Measurements from ENCODE around the gene MZF1. TPM values are rescaled to one million over a fixed set of nuclear protein-coding genes. Genes with fewer than 3 reads are reported as not detected.
A peak's percentile ranks its signal among the peaks of the same experiment; 100 is the strongest.

MZF1 gene
- total and polyA plus RNA-seq, 9 of the 15 experiments (the other 6 are each of a cell fraction or from before 2014, with no cell fraction given) = 0.31 to 29.3 (median 11.5) TPM

- TF ChIP-seq JUNB (CRISPR knock-in tag; conservative IDR thresholded peaks at IDR 0.05) (no peak), ZKSCAN1 (IDR thresholded peaks at IDR 0.05; ENCODE audit: low read depth, low read length) (0 out of 2 replicates have a peak, but pooled peaks have one; percentile 23), SIN3A (IDR thresholded peaks at IDR 0.05; ENCODE audit: borderline replicate concordance in 2 of 2, control insufficient read depth in 1 of 2, low read depth in 2 of 2, low read length in 2 of 2) (peak in 1 of 2 experiments; percentile 43; a peak in 1 of 4 replicates), CHD2 (IDR thresholded peaks at IDR 0.05; ENCODE audit: low read depth, low read length) (no peak), SAP30 (IDR thresholded peaks at IDR 0.05; ENCODE audit: borderline replicate concordance, insufficient read depth, low read depth, low read length, poor library complexity, severe bottlenecking) (peak; percentile 68), STAT5A (IDR thresholded peaks at IDR 0.05; ENCODE audit: borderline replicate concordance, low read length) (no peak), ATF3 (IDR thresholded peaks at IDR 0.05) (peak; percentile 81), ATF3 (CRISPR knock-in tag; conservative IDR thresholded peaks at IDR 0.05) (peak; percentile 55; the same call in 1 of the 2 replicates), EHMT2 (IDR thresholded peaks at IDR 0.05) (no peak), LCOR (CRISPR knock-in tag; IDR thresholded peaks at IDR 0.05) (peak; percentile 65; the same call in 1 of the 2 replicates), MEF2A (IDR thresholded peaks at IDR 0.05; ENCODE audit: control insufficient read depth, low read depth, low read length) (no peak), HMGN3 (IDR thresholded peaks at IDR 0.05; ENCODE audit: borderline replicate concordance, extremely low read depth, insufficient read length, low read depth, low read length) (peak; percentile 76), POLR3A (IDR thresholded peaks at IDR 0.05; ENCODE audit: borderline replicate concordance, extremely low read depth, insufficient read depth, insufficient read length) (no peak), ZNF644 (tag; IDR thresholded peaks at IDR 0.05; ENCODE audit: low read depth) (no peak), KHSRP (IDR thresholded peaks at IDR 0.05) (no peak), ZNF280A (IDR thresholded peaks at IDR 0.05; ENCODE audit: low read depth, partially characterized antibody) (no peak), TBL1XR1 (IDR thresholded peaks at IDR 0.05; ENCODE audit: low read length in 2 of 2) (no peak), SRSF3 (IDR thresholded peaks at IDR 0.05; ENCODE audit: insufficient read depth, low read length) (no peak), TFAM (CRISPR knock-in tag; conservative IDR thresholded peaks at IDR 0.05) (no peak), NFXL1 (CRISPR knock-in tag; IDR thresholded peaks at IDR 0.05) (no peak), CREBBP (IDR thresholded peaks at IDR 0.05; ENCODE audit: low read depth, low read length) (no peak), SREBF1 (IDR thresholded peaks at IDR 0.05; ENCODE audit: borderline replicate concordance, low read depth, low read length) (0 out of 2 replicates have a peak, but pooled peaks have one; percentile 39), ZNF143 (CRISPR knock-in tag; IDR thresholded peaks at IDR 0.05) (peak; percentile 95), BHLHE40 (IDR thresholded peaks at IDR 0.05; ENCODE audit: low read length) (peak; percentile 50; the same call in 1 of the 2 replicates), NUFIP1 (IDR thresholded peaks at IDR 0.05; ENCODE audit: partially characterized antibody) (no peak)
- TF ChIP-seq, protein P1, sequence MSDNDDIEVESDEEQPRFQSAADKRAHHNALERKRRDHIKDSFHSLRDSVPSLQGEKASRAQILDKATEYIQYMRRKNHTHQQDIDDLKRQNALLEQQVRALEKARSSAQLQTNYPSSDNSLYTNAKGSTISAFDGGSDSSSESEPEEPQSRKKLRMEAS (CRISPR knock-in tag; IDR thresholded peaks at IDR 0.05) = peak; percentile 83
Observed at GRCh38 chr19:58575183-58576041, 2.3 kb upstream of the MZF1 start (continued).

All from K562 (cell line).